ENCODE results near the gene TNRC6B.
A peak's percentile ranks its signal among the peaks of the same experiment; 100 is the strongest.

TNRC6B gene

DNA sequence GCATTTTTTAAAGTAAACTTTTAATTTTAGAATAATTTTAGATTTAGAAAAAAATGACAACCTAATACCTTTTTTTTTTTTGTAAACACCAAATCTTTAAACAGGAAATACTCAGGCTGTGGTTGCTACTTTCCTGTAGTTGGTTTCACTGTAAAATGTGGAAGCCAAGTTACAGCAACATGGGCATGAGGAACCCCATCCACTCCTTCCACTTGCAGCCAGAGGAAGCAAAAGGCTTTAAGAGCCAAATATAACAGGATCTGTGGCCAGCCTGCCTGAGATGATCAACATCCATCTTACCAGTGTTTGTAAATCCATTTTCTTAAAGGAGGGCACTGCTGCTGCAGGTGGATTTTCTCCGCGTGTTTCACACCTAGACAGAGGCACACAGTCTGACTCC, 66.2 kb downstream of the TNRC6B start:
- no peak for DNase-seq (ENCODE audit: low spot score)

DNA sequence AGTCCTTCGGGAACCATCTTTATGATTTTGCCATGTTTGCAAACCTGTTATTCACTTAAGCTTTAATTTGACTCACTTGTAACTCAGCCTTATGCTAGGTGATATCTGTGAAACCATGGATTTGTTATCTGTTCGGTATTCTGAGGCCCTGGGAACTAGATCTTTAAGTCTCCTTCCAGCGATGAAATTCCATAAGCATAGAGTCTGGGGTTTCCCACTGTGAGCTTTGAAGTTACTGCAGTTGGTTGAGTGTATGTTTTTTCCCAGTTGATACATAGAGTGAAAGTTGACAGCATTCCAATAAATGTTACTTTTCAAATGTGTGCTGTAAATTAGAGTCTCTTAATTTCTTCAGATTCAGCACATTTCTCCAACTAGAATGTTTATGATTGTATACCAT, 66.9 kb downstream of the TNRC6B start:
- DNase-seq (ENCODE audit: low spot score): no peak

DNA sequence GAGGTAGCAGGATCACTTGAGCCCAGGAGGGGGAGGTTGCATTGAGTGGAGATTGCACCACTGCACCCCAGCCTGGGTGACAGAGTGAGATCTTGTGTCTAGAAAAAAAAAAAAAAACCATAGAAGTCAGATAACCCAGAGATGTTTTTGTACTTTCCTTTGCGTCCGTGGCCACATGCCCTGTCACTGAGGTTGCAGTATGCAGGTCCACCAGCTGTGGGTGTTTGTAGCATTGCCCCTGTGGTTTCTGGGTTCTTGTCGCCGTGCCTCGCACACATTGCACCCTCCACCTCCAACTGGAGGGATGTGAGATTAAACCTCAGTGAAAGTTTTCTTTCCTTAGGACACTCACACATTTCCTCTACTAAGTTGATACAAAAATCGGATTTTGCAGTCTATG, 70.3 kb downstream of the TNRC6B start:
- no peak for DNase-seq (ENCODE audit: low spot score)

DNA sequence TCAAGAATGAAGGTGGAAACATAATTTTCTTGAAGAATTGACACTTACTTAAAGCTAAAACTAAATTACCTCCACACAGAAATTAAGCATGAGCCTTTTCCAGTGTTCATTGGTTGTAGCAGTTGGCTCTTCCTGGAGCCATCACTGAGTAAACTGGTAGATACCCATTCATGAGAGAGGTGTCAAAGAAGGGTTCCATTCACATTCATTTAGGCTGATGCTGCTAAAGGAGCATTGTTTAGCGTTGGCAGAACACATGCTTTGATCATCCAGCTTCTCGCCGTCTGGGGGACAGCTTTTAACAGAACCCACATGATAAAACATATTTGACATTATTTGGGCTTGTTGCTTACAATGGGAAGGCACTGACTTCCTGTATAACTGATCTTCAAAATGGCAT, 71.6 kb downstream of the TNRC6B start:
- no peak for DNase-seq (ENCODE audit: low spot score)

DNA sequence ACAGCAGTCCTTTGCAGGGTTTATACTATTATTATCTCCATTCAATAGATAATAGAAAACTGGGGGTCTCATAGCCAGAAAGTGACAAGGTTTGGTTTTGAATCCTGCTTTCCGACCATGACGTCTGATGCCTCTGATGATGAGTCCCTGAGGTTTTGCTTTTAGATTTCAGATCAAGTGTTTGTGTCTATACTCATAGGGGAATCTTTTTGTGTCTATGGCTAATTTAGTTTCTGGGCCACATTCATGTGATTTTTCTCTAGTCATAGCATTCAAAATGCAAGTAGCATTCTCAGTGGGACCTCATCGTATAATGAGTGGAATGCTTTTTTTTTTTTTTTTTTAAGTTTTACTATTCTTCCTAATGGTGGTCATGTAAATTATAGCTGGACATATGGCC, 72.9 kb downstream of the TNRC6B start:
- DNase-seq (ENCODE audit: low spot score): no peak

DNA sequence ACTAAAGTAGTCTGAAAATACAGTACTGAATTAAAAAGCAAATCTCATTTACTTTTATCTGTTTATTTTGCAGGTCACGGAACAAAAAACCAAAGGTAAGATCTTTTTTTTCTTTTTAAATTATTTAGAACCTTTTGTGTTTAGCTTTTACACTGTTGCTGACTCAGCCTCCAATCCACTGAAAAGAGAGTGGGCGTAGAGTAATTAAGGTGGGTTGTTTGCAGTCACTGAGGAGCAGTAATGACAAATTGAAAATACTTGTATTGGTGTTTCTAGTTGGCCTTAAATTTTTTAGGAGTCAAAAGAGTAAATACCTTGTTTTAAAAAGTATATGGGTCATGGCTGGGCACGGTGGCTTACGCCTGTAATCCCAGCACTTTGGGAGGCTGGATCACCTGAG, 73.4 kb downstream of the TNRC6B start:
- DNase-seq (ENCODE audit: low spot score): no peak

DNA sequence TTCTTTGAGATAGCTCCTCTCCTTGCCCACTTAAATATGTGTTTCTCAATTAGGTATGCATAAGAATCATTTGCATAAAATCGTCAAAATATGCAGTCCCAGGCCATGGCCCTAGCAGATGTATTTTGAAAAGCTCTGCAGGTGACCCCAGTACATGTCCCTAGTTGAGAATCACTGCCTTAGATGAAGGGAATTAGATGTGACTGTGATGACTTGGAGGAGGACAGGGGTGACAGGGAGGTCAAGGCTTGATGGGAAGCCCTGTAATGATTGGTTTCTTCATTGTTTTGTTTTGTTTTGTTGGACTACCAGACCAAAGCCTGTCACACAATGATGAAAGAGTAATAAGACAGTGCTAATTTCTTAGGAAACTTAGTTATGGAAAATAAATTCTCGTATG, 74.4 kb downstream of the TNRC6B start:
- DNase-seq (ENCODE audit: low spot score): no peak

DNA sequence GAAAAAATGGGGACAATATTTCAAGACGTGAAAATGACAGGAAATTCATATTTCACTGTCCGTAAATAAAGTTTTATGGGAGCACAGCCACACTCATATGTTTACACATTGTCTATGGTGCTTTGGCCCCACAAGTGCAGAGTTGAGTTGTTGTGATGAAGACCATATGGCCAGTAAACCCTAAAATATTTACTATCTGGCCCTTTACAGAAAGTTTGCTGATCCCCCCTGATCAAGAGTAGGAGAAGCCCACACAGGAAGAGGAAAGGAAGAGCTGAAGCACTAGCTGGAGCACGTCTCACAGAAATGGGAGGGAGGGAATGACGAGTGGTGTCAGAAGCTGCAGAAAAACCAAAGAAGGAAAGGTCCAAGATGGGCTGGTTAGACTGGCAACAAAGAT, 78.8 kb downstream of the TNRC6B start:
- no peak for DNase-seq (ENCODE audit: low spot score)

DNA sequence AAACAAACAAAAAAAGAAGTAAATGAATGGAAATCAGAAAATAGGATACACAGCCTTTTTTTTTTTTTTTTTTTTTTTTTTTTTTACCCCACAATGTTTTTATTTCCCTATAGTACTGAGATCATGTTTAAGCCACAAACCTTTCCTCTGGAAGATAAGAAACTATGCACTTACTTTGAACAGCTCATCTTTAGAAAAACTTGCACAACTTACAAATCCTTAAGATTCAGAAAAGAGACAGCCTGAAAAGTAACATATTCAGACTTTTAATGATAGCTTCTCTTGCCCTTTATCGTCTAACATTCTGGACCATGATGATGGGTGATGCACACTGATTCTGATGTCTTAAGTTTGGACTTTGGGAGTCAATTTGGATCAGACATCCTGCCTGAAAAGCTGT, 80.3 kb downstream of the TNRC6B start:
- DNase-seq (ENCODE audit: low spot score): no peak

DNA sequence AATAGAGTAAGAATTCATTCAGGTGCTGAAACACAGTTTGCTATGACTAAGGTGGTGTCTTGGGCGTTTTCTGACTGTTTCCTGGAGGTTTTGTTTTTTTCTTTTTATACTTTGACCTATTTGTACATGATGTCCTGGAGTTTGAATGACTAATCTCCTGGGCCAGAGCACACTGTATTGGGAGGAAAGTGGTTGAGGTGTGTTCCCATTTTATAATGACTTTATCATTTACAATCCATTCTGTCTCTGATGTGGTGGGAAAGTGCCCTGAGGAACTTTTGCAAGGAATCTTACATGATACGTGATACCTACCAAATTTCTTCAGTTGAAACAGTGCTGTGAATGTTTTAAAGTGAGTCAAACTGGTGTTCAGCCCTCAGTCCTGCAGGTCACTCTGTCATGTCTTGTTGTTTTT, 80.8 kb downstream of the TNRC6B start:
- no peak for DNase-seq (ENCODE audit: low spot score)

DNA sequence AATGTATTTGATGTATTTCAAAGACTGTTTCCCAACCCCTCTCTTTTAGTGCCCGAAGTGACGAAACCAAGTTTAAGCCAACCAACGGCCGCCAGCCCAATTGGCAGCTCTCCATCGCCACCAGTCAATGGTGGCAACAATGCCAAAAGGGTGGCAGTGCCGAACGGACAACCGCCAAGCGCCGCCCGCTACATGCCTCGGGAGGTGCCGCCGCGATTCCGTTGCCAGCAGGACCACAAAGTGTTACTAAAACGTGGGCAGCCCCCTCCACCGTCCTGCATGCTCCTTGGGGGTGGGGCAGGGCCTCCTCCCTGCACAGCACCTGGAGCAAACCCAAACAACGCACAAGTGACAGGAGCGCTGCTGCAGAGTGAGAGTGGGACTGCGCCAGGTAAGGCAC, 84.1 kb downstream of the TNRC6B start:
- no peak for DNase-seq (ENCODE audit: low spot score)

DNA sequence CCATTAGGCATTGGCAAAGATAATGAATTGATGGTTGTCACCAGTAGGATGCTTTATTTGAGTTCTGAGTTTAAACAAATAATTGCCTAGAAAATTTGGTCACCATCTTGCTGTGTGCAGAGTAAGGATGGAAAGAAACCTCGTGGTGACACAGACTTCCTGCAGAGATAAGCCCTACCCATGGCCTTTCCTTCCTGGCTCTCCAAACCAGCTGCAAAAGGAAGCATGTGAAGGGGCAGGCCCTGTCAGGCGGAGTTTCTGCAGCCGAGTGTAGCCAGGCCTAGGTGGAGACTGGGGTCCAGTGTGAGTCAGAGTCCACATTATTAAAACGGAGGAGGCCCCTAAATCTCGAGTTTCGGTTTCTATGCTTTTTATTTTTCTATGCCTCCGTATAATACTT, 85.5 kb downstream of the TNRC6B start:
- no peak for DNase-seq (ENCODE audit: low spot score)

DNA sequence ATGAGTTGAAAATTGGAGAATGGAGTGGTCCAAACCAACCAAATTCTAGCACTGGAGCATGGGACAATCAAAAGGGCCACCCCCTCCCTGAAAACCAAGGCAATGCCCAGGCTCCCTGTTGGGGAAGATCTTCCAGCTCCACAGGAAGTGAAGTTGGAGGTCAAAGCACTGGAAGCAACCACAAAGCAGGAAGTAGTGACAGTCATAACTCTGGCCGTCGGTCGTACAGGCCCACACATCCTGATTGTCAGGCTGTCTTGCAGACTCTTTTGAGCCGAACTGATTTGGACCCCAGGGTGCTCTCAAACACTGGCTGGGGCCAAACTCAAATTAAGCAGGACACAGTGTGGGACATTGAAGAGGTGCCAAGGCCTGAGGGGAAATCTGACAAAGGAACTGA, 88.1 kb downstream of the TNRC6B start:
- no peak for DNase-seq (ENCODE audit: low spot score)

DNA sequence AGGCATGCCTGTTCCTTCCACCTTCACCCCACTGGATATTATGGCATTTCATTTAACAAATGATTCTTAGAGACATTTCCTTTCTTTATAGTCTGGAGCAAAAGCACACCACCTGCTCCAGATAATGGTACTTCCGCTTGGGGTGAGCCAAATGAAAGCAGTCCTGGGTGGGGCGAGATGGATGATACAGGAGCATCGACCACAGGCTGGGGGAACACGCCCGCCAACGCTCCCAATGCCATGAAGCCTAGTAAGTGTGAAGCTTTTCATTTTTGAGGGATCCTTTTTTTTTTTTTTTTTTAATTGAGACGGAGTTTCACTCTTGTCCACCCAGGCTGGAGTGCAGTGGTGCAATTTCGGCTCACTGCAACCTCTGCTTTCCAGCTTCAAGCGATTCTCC, 92.3 kb downstream of the TNRC6B start:
- DNase-seq (ENCODE audit: low spot score): no peak

DNA sequence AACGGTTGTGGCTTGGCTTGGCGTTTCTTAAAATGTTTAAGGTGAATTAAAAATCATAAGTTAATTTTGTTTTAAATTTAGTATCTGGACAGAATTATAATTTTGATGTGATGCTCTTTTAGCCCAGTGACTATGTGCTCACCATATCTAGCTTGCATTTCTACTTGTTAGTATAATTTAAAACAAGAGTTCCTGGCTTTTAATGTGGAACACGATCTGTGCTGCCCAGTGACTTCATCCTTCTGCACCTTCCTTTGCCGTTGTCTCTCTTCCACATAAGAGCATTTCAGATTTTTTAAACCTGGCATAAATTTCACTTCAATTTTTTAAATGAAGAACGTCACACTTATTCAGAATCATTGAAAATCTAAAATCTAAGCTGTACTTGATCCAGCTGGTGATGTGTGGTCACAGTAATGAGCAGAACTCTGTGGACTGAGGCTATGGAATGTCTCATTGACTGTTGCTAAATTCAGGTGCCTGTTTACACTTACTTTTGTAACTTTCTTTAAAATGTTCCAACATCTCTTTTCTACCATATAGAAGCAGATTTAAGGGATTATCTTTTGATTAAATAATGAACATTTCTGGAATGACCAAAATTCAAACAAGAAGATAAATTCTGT, 93.1 kb downstream of the TNRC6B start:
- no peak for DNase-seq (ENCODE audit: low spot score)

DNA sequence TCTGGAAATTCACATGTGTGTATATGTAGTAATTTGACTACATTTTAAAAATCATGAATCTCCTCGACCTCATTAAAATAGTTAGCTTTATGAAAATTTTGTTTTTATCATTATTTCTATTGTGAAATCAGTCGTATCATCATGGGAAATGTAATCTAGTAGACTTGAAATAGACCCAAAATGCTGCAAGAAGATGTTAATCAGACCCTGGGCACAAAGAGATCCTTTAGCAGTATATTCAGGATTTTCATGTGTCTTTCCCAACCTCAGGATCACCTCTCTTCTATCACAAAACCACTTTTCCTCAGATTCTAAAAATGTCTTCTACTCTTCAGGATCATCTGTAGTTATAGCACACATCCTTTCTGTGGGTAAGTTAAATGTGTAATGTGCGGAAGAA, 93.7 kb downstream of the TNRC6B start:
- DNase-seq (ENCODE audit: low spot score): no peak

DNA sequence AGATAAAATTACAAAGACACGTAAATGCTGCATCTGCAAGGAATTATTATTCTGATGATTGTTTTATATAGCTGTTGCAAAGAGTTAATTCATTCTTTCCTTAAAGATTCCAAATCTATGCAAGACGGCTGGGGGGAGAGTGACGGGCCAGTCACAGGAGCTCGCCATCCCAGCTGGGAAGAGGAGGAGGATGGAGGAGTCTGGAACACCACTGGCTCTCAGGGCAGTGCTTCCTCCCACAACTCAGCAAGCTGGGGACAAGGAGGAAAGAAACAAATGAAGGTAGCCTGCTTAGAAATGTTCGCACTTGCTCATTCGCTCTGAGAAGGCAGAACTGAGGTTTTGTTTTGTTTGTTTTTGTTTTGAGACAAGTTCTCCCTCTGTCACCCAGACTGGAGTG, 95.6 kb downstream of the TNRC6B start:
- no peak for DNase-seq (ENCODE audit: low spot score)

DNA sequence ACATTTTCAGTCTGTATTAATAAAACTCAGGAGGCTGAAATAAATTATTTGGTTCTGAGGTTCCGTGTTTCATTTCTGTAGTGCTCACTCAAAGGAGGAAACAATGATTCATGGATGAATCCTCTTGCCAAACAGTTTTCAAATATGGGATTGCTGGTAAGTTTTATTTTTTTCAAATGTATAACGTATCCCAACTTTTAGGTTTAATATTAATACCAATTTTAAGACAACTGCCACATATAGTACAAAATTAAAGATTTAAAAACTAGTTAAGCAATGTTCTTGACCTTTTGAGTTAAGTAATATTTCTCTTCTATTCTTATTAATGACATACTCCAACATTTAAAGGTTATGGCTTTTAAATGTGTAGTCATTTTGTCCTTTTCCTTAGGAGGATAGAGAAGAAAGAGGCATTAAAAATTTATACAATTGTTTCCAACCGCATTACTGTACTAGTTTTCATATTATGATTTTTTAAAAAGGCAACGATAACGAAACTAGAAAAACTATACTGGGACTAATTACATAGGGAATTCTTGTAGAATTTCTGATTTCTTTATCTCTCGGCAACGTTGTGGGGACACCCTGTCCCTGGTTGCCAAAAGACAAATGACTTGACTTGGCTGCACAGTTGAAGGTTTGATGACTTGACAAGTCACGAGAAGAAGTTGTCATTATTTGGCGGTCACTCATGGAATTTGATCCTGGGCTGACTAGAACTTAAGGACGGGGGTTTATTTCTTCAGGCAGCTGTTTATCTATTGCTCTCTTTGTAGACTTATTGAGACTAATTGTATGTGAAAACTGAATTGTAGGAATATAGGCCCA, 99.5 kb downstream of the TNRC6B start:
- DNase-seq (ENCODE audit: low spot score): peak; percentile 39

DNA sequence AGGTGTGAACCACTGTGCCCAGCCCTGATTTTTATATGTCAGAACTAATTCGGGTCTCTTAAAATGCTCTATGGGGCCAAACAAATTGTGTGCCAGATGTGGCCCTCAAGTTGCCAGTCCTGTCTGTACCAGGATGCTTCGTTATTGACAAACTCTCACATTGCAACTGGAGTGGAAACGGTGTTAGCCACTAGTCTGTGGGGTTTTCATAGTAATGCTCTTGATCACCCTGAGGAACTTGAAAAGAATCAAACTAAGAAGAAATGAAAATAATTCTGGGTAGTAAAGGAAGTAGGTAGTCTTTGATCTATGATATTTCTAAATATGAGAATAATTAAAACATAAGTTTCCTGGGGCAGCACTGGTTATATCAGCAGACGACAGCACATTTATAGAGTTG, 101.3 kb downstream of the TNRC6B start:
- DNase-seq (ENCODE audit: low spot score): no peak

DNA sequence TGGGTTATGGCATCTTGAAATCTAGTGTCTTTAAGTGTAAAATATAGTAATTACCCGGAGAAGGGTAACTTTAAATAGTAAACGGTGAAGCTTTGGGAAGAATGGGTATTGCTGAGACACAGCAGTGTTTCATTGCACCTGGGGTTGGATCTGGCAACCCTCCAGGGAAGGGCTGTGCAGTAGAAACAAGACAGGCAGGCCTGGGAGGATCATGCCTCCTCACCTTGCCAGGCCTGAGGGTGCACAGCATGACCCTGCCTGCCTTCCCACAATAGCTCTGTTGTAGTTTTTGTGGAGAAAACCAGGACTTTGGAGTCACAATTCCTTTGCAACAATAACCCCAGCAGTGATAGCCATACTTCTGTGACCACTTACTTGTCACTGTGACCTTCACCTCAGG, 104.0 kb downstream of the TNRC6B start:
- DNase-seq (ENCODE audit: low spot score): no peak

DNA sequence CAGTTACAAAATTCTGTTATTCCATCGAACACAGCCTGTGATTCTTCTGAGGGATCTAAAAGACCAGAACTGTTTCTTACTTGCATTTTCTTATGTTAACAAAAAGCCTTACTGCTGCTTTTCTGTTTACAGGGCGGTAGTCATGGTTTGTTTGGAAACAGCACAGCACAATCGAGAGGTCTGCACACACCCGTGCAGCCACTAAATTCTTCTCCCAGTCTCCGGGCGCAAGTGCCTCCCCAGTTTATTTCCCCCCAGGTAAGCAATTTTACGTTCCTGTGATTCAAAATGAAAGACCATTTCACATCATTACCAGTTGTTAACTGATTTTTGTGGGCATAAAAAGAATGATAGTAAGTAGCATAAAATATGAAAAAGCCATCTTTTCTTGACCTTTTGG, 107.8 kb downstream of the TNRC6B start:
- DNase-seq (ENCODE audit: low spot score): no peak

DNA sequence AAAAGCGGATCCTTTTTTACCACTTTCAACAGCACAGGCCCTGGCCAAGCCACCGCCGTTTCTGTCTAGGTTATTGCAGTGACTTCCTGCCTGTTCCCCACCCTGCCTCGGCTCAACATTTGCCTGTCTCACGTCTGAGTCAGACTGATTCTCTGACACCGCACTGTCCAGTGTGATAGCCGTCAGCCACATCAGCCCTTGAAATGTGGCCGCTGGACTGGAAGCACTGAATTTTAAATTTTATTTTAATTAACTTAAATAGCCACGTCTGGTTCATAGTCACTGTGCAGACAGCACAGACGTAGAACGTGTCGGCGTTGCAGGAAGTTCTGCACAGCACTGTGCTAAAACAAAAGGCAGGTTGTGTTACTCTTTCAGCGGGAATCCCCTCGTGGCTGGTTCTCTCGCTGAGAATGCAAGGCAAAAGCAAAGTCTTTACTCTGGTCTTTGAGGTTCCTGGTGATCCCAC, 112.3 kb downstream of the TNRC6B start:
- DNase-seq (ENCODE audit: low spot score): no peak

DNA sequence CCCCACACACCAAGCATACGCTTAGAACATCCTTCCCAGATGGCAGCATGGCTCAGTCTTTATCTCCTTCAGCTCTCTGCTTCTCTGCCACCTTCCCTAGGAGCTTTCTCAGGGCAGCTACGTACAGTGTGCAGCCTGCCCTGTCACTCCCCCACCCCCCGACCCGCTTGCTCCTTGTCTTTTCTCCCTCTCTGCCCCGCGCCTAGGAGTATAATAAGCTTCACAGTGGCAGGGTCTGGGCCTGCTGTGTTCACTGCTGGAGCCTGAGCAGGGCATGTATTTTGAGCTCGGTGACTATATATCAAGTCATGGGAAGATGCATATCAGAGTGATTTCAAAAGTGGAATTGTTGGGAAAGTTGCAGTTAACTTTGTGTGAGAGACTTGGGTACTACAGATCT, 112.8 kb downstream of the TNRC6B start:
- DNase-seq (ENCODE audit: low spot score): no peak

DNA sequence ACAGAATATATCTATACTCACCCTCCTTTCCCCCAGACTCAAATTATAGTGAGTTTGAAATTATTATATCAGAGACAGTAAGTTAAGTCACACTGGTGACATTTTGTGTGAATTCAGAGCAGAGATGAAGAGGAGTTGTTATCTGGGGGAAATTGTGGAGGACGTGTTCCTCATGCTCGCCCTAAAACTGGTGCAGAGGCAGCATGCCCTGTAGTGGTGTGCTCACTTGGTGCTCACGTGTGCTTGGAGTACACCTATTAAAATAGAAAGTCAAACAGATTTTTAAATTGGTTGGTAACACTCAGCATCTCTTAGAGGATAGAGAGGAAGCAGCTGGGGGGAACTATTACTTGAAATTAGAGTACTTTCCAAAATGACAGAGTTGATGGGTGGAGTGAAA, 117.0 kb downstream of the TNRC6B start:
- no peak for DNase-seq (ENCODE audit: low spot score)

Data from hepatic stellate cell (primary cell).